Mucosa of rectum (tissue), 2 donors: ENCODE data around the gene VEPH1.

Experiments used
- H3K27ac ChIP-seq, 2 donors: one replicate each; pipeline ENCODE4 v1.7.0; 2013; ENCODE audit warnings: inconsistent platforms in 2 of 2, low read depth in 2 of 2, low read length in 2 of 2
- H3K27me3 ChIP-seq, 2 donors: one replicate each; pipeline ENCODE4 v1.7.0; 2013; ENCODE audit warnings: low read length in 2 of 2; ENCODE audit not compliant: control insufficient read depth in 2 of 2, insufficient read depth in 2 of 2
- H3K36me3 ChIP-seq, 2 donors: one replicate each; pipeline ENCODE4 v1.7.0; 2013; ENCODE audit warnings: low read length in 2 of 2; ENCODE audit not compliant: control insufficient read depth in 2 of 2, insufficient read depth in 2 of 2
- H3K4me1 ChIP-seq, 2 donors: one replicate each; pipeline ENCODE4 v1.7.0; 2013; ENCODE audit warnings: low read length in 2 of 2, mild to moderate bottlenecking in 1 of 2; ENCODE audit not compliant: control insufficient read depth in 2 of 2, insufficient read depth in 2 of 2
- H3K4me3 ChIP-seq, 2 donors: one replicate each; pipeline ENCODE4 v1.7.0; 2013; ENCODE audit warnings: low read length in 2 of 2
- H3K9ac ChIP-seq, 2 donors: one replicate each; pipeline ENCODE4 v1.7.0; 2013; ENCODE audit warnings: low read length in 2 of 2, low read depth in 1 of 2, mild to moderate bottlenecking in 1 of 2
- H3K9me3 ChIP-seq, 2 donors: one replicate each; pipeline ENCODE4 v1.7.0; 2013; ENCODE audit warnings: low read length in 2 of 2; ENCODE audit not compliant: control insufficient read depth in 2 of 2
- donor health status: healthy.
- donor health status: Normal muscosa, but diverticular disease.

VEPH1 gene

GRCh38 chr3:157300094-157300493 lies 203.1 kb downstream of the VEPH1 start:
- H3K4me1 ChIP-seq = no peaks in the 10 kb centered on the region
- no peak overlapping the region for H3K4me3 ChIP-seq
- H3K27ac ChIP-seq = no peak overlapping the region
- H3K36me3 ChIP-seq = no peaks in the 10 kb centered on the region
- H3K27me3 ChIP-seq = no peaks in the 10 kb centered on the region
- H3K9ac ChIP-seq = no peak overlapping the region
- H3K9me3 ChIP-seq = no peaks in the 10 kb centered on the region

- no peaks in the 10 kb centered on the region for H3K9me3 ChIP-seq
- no peaks in the 10 kb centered on the region for H3K36me3 ChIP-seq
- no peaks in the 10 kb centered on the region for H3K27me3 ChIP-seq
- no peaks in the 10 kb centered on the region for H3K4me1 ChIP-seq
- no peak overlapping the region for H3K4me3 ChIP-seq
- no peak overlapping the region for H3K27ac ChIP-seq
- H3K9ac ChIP-seq = no peak overlapping the region
These were observed 205.8 kb downstream of the VEPH1 start for GRCh38 chr3:157297328-157297915.

- Histone ChIP-seq H3K27me3 (no peaks in the 10 kb centered on the region), H3K9me3 (no peaks in the 10 kb centered on the region), H3K4me1 (no peaks in the 10 kb centered on the region)
These were observed 208.3 kb downstream of the VEPH1 start for GRCh38 chr3:157294953-157295352.

GRCh38 chr3:157294491-157294890 lies 208.7 kb downstream of the VEPH1 start:
- Histone ChIP-seq H3K36me3 (no peaks in the 10 kb centered on the region), H3K9ac (no peak overlapping the region), H3K4me3 (no peak overlapping the region), H3K9me3 (no peaks in the 10 kb centered on the region), H3K27ac (no peak overlapping the region), H3K4me1 (no peaks in the 10 kb centered on the region), H3K27me3 (no peaks in the 10 kb centered on the region)

More at GRCh38 chr3:157294953-157295352, 208.3 kb downstream of the VEPH1 start:
- no peaks in the 10 kb centered on the region for H3K36me3 ChIP-seq
- H3K9ac ChIP-seq = no peak overlapping the region
- no peak overlapping the region for H3K27ac ChIP-seq
- H3K4me3 ChIP-seq = no peak overlapping the region

GRCh38 chr3:157290766-157291165 lies 212.4 kb downstream of the VEPH1 start:
- Histone ChIP-seq H3K27ac (no peak overlapping the region), H3K36me3 (no peaks in the 10 kb centered on the region), H3K27me3 (no peaks in the 10 kb centered on the region), H3K9ac (no peak overlapping the region), H3K4me3 (no peak overlapping the region), H3K9me3 (no peaks in the 10 kb centered on the region), H3K4me1 (no peaks in the 10 kb centered on the region)

- Histone ChIP-seq H3K36me3 (no peaks in the 10 kb centered on the region), H3K27me3 (no peaks in the 10 kb centered on the region), H3K27ac (no peak overlapping the region), H3K9me3 (no peaks in the 10 kb centered on the region), H3K4me1 (no peaks in the 10 kb centered on the region), H3K9ac (no peak overlapping the region), H3K4me3 (no peak overlapping the region)
These were observed 217.2 kb downstream of the VEPH1 start for GRCh38 chr3:157285966-157286365.

GRCh38 chr3:157285141-157285540 lies 218.1 kb downstream of the VEPH1 start:
- H3K4me1 ChIP-seq = no peaks in the 10 kb centered on the region
- no peak overlapping the region for H3K4me3 ChIP-seq
- H3K9ac ChIP-seq = no peak overlapping the region
- no peaks in the 10 kb centered on the region for H3K27me3 ChIP-seq
- no peaks in the 10 kb centered on the region for H3K9me3 ChIP-seq
- H3K27ac ChIP-seq = no peak overlapping the region
- no peaks in the 10 kb centered on the region for H3K36me3 ChIP-seq

GRCh38 chr3:157284688-157285087 lies 218.5 kb downstream of the VEPH1 start:
- Histone ChIP-seq H3K9ac (no peak overlapping the region), H3K36me3 (no peaks in the 10 kb centered on the region)

GRCh38 chr3:157282261-157283191 lies 220.7 kb downstream of the VEPH1 start:
- Histone ChIP-seq H3K36me3 (no peaks in the 10 kb centered on the region), H3K4me3 (no peak overlapping the region), H3K4me1 (no peaks in the 10 kb centered on the region), H3K27ac (no peak overlapping the region), H3K27me3 (no peaks in the 10 kb centered on the region), H3K9me3 (no peaks in the 10 kb centered on the region), H3K9ac (no peak overlapping the region)

More at GRCh38 chr3:157284688-157285087, 218.5 kb downstream of the VEPH1 start:
- no peak overlapping the region for H3K4me3 ChIP-seq
- no peaks in the 10 kb centered on the region for H3K9me3 ChIP-seq
- no peaks in the 10 kb centered on the region for H3K27me3 ChIP-seq
- H3K27ac ChIP-seq = no peak overlapping the region
- H3K4me1 ChIP-seq = no peaks in the 10 kb centered on the region

GRCh38 chr3:157280786-157281185 lies 222.4 kb downstream of the VEPH1 start:
- no peaks in the 10 kb centered on the region for H3K27me3 ChIP-seq
- no peaks in the 10 kb centered on the region for H3K9me3 ChIP-seq
- H3K4me3 ChIP-seq = no peak overlapping the region
- H3K9ac ChIP-seq = no peak overlapping the region
- no peaks in the 10 kb centered on the region for H3K36me3 ChIP-seq
- H3K4me1 ChIP-seq = no peaks in the 10 kb centered on the region
- no peak overlapping the region for H3K27ac ChIP-seq
